Head of caudate nucleus (tissue), 42 donors: ENCODE measurements around the gene ARL6IP1.
"Not testable (repeated sequence)": the region's sequence is repeated elsewhere in the genome, so short reads cannot be mapped to it uniquely, and the experiment has no call there.

Experiments used
- DNase-seq, 42 donors: peaks; one replicate each; pipeline versions ENCODE4 v3.0.0 to v3.0.0-alpha.2; 2020 to 2021; ENCODE audit warnings: mixed read lengths in 7 of 42
- intact Hi-C: fragments of 100-400 bp; cut with DNase I; formaldehyde crosslinking; loops from one replicate; pipeline ENCODE4 v1.15.0; 2022

The ARL6IP1 gene

DNA sequence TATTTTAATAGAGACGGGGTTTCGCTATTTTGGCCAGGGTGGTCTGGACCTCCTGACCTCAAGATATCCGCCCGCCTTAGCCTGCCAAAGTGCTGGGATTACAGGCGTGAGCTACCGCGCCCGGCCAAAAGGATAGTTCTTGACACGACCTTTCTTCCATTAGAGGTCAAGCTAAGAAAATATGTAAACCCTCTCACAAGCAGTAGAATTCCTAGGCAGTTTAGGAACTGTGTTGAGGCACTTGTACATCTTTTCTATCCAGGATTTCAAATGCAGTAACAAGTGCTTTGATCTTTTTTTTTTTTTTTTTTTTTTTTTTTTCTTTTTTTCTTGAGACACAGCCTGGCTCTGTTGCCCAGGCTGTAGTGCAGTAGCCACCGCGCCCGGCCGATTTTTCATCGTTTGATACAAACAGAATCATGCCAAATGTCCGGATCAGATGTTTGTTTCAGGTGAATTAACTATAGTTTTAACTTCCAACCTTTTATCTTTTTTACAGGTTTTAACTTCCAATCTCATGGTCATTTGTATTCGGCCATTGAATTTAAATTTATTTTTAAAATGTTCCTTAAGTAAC is 1.5 kb upstream of the ARL6IP1 start:
- peak in 1 of 42 donors; percentile 46 for DNase-seq
- intact Hi-C loops: loop anchor here (5.0 to 10.0 kb wide), 2 partner anchors 124 to 722 kb away; partner anchors contain the start of genes CCP110, GDE1 and SMG1

DNA sequence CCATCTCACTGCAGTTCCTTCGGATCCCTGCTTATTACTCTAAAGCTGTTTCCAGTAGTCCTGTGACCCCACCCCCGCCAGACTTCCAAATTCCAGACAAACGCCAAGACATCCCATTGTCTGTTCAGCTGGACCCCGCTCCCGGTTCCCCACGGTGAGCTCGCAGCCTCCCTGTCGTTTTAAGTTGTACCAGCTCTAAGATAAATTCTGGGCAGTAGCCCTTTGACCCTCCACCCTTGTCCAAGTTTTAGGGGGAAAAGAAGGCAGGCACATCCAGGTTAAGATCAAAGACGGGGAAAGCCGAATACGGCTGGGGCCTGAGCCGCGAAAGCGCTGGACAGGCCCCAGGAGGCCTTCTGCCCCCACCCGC is 589 bp downstream of the ARL6IP1 start:
- DNase-seq: peak in 3 of 42 donors; percentile 13 to 20 (median 13)
- intact Hi-C loops: loop anchor here (1.0 to 10.0 kb wide), 4 partner anchors 10 to 724 kb away; partner anchors contain the start of genes CCP110, GDE1, RPS15A and SMG1

DNA sequence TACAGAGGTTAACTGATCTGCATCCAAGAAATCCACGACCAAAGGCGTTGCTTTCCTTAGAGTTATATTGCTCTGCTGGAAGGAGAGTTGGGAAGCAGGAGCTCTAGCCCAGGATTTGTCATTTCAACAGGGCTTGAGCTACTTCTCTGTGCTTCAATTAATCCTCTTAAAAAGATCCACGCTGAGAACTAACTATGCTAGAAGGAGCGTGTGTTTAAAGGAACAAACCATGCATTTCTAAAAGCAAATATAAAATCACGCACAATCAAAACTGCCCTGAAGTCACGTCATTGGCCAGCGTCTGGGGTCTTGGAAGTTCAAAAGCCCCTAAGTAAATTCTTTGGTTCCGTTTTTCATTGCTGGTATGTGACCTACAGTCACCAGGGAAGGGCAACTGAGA is 1.1 kb downstream of the ARL6IP1 start:
- intact Hi-C loops: loop anchor here (2.0 to 10.0 kb wide), 3 partner anchors 127 to 725 kb away; partner anchors contain the start of genes CCP110, GDE1 and SMG1
- DNase-seq: no peak

DNA sequence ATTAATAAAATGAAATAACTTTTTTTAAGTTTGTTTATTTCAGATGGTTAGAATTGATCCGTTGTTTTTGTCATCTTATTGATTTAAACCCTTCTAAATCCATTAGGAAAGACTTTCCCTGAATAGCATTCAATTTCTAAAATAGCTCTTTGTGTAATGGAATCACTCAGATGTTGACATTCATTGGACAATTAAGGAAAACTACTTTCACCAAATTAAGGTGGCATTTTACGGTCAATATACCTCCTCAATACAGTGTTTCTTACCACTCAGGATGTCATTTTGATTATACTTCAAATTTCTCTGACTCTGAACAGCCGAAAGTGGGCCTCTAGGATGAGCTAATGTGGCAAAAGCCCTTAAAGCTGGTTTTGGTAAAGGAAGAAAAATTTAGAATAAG is 1.8 kb downstream of the ARL6IP1 start:
- no peak for DNase-seq
- intact Hi-C loops: loop anchor here (10.0 kb wide), 1 partner anchor 265 kb away; the partner anchor contains the start of gene COQ7

DNA sequence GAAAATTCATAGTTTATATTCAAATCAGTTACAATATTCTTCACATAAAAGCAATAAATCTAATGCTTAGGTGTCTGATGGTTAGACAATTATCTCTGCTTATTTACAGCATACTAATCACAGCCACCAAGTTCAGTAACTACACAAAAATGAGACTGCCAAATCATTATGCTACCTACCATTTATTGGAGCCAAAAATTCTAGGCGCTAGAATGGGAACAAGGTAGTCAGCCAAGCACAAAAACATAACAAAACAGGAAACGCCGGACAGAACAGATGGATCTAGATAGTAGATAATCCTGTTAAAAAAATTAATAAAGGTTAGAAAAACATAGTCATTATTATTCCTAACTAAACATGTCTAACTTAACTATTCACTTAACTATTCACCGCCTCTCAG is 3.6 kb downstream of the ARL6IP1 start:
- intact Hi-C loops: loop anchor here (10.0 kb wide), 1 partner anchor 267 kb away; the partner anchor contains the start of gene COQ7
- DNase-seq: no peak

DNA sequence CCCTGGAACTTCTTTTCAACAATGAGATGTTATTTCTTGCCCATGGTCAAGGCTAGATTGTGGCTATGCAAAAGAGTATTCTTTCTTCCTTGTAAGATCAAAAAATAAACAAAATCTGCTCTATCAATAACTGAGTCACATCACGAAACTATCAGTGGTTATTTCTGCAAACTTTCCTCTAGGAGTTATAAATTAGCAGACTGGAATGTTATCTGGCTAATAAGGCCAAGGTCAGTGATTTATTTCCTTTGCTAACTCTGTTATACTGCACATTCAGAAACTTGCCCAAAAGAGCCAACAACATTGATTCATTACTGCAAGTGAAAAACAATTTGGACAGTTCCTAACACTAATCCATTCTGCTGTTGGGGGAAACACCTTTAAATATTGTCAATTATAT is 5.0 kb downstream of the ARL6IP1 start:
- DNase-seq: no peak
- intact Hi-C loops: loop anchor here (10.0 kb wide), 1 partner anchor 268 kb away; the partner anchor contains the start of gene COQ7

DNA sequence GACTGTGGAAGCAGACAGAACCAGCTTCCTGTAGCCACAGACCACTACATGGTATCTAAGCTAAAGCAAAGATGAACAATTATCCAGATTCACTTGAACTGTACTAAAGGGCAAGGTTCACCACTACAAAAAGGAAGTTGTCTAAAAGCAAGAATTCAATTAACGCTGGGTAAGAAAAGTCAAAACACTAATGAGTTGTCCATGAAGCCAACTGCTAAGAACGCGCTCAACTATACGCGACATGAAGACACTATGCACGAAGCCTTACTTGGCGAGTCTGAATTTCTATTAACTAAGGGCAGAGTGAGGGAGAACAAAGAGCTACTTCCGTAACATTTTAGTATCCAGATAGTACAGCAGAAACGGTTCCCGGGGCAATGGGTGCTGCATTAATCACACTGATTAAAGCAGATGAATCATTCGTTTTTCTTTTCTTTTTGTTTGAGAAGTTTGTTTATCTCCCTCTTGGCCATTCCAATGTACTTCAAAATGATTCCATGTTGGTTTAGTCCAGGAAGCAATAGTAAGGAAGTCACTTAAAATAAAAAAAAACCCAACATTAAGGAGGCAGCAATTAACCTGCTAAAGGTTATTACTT is 8.4 kb downstream of the ARL6IP1 start:
- no peak for DNase-seq
- intact Hi-C loops: loop anchor here (10.0 kb wide), 1 partner anchor 272 kb away; the partner anchor contains the start of gene COQ7

DNA sequence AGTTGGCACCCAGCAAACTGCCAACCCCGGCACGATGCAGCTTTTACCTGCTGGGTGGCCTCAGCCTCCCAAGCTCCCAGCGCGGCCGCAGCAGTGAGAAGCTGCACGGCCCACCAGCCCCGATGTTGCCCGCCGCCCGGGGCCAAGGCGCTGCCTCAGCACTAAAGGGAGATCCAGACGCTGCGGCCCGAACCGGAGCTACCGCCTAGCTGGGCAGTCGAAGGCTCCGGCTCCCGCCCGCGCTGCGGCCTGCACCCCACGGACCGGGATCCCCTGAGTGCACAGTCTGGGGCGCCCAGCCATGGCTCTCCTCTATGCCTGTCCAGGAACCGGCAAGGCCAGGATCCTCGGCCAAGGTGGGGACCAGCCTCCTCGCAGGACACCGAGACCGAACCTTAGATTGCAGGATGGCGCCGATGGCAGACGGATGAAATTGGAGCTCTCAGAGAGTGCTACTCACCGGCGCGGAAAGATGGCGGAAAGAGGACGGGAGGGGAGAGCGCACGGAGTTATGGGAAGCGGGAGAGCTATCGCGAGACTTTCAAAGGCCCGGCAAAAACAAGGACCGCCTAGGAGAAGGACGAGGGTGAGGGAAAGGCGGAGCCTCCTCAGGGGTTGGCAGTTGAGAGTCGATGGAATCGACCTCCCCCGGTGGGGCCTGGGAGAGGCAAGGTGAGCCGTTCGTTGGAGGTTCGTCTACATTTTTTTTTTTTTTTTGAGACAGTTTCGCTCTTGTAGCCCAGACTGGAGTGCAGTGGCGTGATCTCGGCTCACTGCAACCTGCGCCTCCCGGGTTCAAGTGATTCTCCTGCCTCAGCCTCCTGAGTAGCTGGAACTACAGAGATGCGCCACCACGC is 11.3 kb downstream of the ARL6IP1 start, which contains the start of gene RPS15A:
TSS of gene RPS15A (minus strand) at position 485 of the 857 bp plus-strand sequence. CDS start 1,221 bp downstream, outside the sequence.
- peak; percentile 88 to 98 (median 94) for DNase-seq
- intact Hi-C loops: loop anchor here (1.0 to 10.0 kb wide), 2 partner anchors 11 to 275 kb away; partner anchors contain the start of genes ARL6IP1 and COQ7

DNA sequence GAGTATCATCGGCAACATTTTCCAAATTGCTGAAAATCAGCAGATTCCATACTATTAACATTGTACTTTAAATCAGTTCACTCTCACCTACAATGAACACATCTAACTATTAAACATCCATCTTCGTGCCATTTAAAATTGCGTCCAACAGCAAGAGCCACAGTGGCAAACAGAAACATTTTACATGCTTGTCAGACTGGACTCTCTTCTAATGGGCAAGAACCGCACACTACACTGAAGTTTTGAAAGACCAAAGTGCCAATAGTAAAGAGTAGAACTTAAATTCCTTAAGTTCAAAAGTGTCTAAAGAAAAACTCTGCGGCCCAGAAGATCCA is 11.9 kb downstream of the ARL6IP1 start:
- intact Hi-C loops: no loop called here
- no peak for DNase-seq

DNA sequence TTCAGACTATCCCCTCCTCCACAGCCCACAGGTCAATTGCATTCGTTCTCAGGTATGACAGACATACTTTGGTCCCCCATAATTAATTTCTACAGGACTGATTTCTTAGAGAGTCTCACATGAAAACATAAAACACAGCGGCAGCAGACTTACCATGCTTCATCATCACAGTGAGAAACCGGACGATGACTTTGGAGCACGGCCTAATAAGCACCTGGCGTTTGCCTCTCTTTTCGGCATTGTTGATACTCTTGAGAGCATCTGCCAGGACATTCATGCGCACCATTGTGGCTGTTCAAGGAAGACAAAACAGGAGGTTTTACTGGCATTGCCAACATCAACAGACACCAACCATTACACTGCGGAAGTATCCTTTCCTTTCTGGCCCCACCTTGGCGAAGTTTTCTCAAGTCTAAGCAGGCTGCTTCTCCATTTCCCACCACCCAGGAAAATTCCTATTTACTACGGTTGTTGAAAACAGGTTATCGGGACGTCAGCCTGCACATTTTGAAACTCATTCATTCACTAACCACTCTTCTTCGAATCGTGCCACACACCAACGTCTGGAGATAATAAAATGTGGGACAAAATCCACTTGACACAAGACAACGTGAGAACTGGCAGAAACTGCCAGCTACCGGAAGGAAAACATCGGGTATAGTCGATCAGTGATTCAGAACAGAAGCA is 12.4 kb downstream of the ARL6IP1 start:
- DNase-seq: no peak
- intact Hi-C loops: no loop called here

DNA sequence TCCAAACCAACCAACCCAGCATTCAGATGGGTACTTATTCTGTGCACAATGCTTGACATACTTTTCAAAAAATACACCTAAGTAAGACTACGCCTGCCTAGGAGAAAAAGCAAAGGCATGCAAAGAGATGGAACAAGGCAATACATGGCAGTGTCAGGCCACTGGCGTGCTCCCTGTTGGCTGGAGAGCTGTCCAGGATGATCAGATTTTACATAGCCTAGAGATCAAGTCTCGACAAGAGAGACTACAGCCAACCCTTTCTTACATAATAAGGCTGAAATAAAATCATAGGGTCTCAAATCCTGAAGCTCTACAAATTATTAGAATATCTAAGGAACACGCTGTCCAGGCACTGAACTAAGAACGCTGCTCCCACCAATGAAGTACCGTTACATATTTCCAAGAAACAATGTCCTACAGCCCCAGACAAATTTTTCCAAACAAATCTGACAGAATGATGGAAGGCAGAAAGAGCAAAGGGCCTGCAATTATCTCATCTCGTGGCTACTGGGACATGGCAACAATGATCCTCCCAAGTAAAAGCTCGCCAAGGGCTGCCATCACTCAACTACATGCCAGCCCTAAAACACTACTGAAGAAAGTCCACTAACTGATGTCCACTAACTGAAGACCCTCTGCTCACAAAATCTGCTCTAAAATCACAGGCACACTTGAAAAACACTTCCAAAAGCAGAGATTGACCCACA is 16.3 kb downstream of the ARL6IP1 start:
- intact Hi-C loops: no loop called here
- DNase-seq: no peak

DNA sequence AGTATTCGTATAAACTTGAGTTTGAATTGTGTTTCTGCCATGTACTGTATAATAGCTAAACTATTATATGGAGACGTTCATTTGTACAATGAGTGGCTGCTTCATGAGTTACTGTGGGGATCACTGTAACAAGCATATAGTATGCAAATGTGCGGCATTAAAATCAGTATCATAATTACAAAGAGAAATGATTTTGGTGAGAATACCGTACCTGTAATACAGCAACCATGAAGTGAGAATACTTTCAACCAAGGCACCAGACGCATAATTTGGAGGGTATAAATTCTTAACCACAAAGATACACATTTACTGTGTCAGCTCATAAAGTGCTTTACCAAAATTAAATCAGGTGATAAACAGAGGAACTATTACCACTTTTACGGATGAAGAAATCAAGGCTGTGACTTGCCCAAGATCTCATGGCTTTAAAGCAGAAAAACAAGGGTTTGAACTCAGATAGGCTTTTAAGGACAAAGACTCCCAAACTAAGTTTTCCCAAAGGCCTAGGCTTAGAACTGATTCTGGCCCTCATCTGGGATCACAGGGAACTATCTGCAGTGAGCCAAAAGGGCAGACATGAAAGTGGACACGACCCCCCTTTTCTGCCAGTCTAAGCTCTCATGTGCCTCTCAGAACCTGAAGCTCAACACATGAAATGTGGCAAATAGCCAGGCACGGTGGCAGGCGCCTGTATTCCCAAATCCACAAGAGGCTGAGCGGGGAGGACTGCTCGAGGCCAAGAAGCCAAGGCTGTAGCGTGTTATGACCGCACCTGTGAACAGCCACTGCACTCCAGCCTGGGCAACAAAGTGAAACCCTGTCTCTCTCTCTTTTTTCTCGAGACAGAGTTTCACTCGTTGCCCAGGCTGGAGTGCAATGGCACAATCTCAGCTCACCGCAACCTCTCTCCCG is 17.7 kb downstream of the ARL6IP1 start:
- intact Hi-C loops: no loop called here
- DNase-seq: no peak

DNA sequence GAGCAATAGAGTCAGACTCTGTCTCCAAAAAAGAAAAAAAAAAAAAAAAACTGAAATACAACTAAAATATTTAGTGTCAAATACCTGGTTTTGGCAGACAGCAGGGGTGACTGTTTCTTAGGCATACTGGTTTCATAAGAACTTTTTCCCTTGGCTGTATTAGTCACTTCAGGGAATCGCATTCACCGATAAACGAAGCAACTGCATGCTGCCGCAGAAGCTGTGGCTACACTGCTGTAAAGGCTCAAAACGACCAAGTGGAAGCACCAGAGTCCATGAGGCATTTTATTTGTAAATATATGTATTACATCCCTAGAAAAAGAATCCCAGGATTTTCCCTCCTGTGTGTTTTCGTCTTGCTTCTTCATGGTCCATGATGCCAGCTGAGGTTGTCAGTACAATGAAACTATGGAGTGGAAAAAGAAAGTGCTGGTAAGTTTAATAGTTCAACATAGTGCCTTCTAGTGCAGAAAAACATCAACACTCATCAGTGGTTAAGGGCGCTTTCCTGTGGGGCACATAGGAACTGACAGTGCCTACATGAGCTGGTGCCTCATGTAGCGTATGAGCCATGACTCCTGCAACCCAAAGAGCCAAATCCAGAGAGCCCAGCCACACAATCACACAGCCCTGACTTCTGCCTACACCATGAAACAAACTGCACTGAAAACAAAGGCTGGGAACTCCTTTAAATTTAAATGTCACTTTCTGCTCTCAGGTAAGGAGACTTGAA is 18.5 kb downstream of the ARL6IP1 start:
- intact Hi-C loops: no loop called here

DNA sequence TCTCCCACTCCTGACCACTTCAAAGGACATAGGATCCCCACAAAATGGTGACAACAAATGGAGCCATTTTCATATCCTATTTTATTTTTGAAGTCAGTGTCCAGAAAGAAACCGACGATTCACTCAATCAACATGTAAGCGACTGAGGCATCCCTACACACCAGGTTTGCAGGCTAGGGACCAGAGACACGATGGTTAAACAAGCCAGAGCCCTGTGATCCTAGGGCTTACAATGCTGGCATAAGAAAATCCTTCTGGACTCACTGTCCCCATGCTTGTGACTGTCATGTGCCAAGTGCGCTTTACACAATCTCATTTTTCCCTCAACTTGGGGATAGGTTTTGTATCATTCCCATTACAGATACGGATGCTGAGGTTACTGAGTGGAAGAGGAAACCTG is 20.1 kb downstream of the ARL6IP1 start:
- DNase-seq, intact Hi-C loops: not testable (repeated sequence)

More for the DNA sequence above, 18.5 kb downstream of the ARL6IP1 start:
- no peak for DNase-seq

DNA sequence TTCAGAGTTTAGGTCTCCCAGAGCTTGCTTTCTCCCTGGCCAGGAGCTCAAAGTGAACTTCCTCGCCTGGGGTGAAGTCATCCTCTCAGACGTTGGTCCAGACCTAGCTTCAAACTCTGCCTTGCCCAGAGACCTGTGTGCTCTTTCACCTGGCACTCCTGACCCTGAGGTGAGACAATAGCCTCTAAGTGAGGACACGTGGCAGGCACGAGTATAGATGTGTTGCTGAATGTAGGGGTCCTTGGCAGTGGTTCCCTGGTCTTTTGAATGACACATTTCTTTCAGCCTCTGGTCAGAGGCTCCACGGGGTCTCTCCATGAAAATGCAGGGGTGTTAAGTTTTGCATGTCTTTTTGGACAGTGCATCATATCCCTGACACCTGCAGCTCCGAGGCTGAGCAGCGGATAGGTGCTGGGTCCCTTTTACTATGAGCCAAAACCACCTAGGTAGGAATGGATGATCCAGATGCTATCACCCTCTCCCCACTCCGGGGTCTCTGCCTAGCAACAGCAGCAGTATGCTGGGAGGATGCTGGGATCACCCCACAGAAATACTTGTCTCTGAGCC is 20.8 kb downstream of the ARL6IP1 start:
- intact Hi-C loops, DNase-seq: not testable (repeated sequence)

DNA sequence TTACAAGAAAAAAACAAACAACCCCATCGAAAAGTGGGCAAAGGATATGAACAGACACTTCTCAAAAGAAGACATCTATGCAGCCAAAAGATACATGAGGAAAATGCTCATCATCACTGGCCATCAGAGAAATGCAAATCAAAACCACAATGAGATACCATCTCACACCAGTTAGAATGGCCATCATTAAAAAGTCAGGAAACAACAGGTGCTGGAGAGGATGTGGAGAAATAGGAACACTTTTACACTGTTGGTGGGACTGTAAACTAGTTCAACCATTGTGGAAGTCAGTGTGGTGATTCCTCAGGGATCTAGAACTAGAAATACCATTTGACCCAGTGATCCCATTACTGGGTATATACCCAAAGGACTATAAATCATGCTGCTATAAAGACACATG is 23.7 kb downstream of the ARL6IP1 start:
- DNase-seq, intact Hi-C loops: not testable (repeated sequence)
